ENCODE measurements around the gene DDX41. TPM values are rescaled to one million over a fixed set of nuclear protein-coding genes. Genes with fewer than 3 reads are reported as not detected.

Gene DDX41
- polyA plus RNA-seq, 3 donors = 44.9 to 178 (median 70.3) TPM

- no peak overlapping the region for H3K9ac ChIP-seq (ENCODE audit: insufficient read depth, low read length, poor library complexity, severe bottlenecking)
- H3K27me3 ChIP-seq (ENCODE audit: control insufficient read depth in 2 of 2, insufficient read depth in 2 of 2, low read length in 2 of 2) = peaks cover 0 to 6% of the 10 kb centered on the region in 2 donors
- Mint-ChIP-seq H3K4me3 (no peak overlapping the region), H3K27me3 (ENCODE audit: low read depth in 3 of 3) (peaks cover 24 to 38% (median 25%) of the 10 kb centered on the region in 3 donors), H3K36me3 (peaks cover 2 to 6% of the 10 kb centered on the region in 2 donors), H3K4me1 (peaks cover 28% of the 10 kb centered on the region), H3K27ac (no peak overlapping the region), H3K9me3 (peaks cover 0 to 4% (median 2%) of the 10 kb centered on the region in 7 donors)
- TF ChIP-seq CTCF (IDR thresholded peaks at IDR 0.05) = no peak
- no peaks in the 10 kb centered on the region for H3K9me3 ChIP-seq (replicated peaks in 1 of 2; ENCODE audit: control insufficient read depth in 1 of 2, insufficient read depth in 1 of 2, low read length in 2 of 2)
- H3K36me3 ChIP-seq (replicated peaks in 1 of 2; ENCODE audit: control insufficient read depth in 1 of 2, insufficient read depth in 2 of 2, low read length in 2 of 2) = no peaks in the 10 kb centered on the region
- DNase-seq = no peak
- H2AFZ ChIP-seq (ENCODE audit: insufficient read depth, low read depth, low read length, poor library complexity, severe bottlenecking) = no peak overlapping the region
- no peaks in the 10 kb centered on the region for H3K79me2 ChIP-seq (ENCODE audit: insufficient read depth, low read length)
- H3K27ac ChIP-seq (ENCODE audit: low read depth in 1 of 2, low read length in 2 of 2) = no peak overlapping the region
- H4K20me1 ChIP-seq (ENCODE audit: insufficient read depth, low read length) = no peaks in the 10 kb centered on the region
- H3K4me3 ChIP-seq (replicated peaks in 1 of 3; ENCODE audit: low read depth in 2 of 3, low read length in 3 of 3) = no peak overlapping the region
- intact Hi-C loops (cut with micrococcal nuclease) = no loop called here
- no peak overlapping the region for H3K4me2 ChIP-seq (replicated peaks; ENCODE audit: extremely low read depth, low read length, poor library complexity, severe bottlenecking)
- WGBS (ENCODE audit: insufficient coverage) = 100% methylated on average over 5 of the region's 11 CpGs
- H3K4me1 ChIP-seq (ENCODE audit: control insufficient read depth in 1 of 2, insufficient read depth in 2 of 2, low read length in 2 of 2) = peaks cover 23 to 26% of the 10 kb centered on the region in 2 donors
Measured at GRCh38 chr5:177465044-177465443, 51.7 kb downstream of the DDX41 start.

- H3K27ac ChIP-seq (ENCODE audit: low read depth in 1 of 2, low read length in 2 of 2) = no peak overlapping the region
- DNase-seq = peak; percentile 77 to 90 (median 87)
- no peaks in the 10 kb centered on the region for H3K9me3 ChIP-seq (replicated peaks in 1 of 2; ENCODE audit: control insufficient read depth in 1 of 2, insufficient read depth in 1 of 2, low read length in 2 of 2)
- H3K27me3 Mint-ChIP-seq (ENCODE audit: low read depth in 3 of 3) = peaks cover 7 to 20% (median 12%) of the 10 kb centered on the region in 3 donors
- intact Hi-C loops (cut with micrococcal nuclease) = no loop called here
- H3K4me3 ChIP-seq (replicated peaks in 1 of 3; ENCODE audit: low read depth in 2 of 3, low read length in 3 of 3) = peak overlapping the region in 1 of 3 experiments; percentile 45
- peaks cover 2 to 6% of the 10 kb centered on the region in 2 donors for H3K36me3 Mint-ChIP-seq
- peaks cover 0 to 6% (median 2%) of the 10 kb centered on the region in 7 donors for H3K9me3 Mint-ChIP-seq
- H3K4me1 Mint-ChIP-seq = peaks cover 31% of the 10 kb centered on the region
- H3K9ac ChIP-seq (ENCODE audit: insufficient read depth, low read length, poor library complexity, severe bottlenecking) = peak overlapping the region; percentile 12
- peak overlapping the region; percentile 65 to 86 for H3K4me3 Mint-ChIP-seq
- H2AFZ ChIP-seq (ENCODE audit: insufficient read depth, low read depth, low read length, poor library complexity, severe bottlenecking) = peak overlapping the region; percentile 22
- H3K79me2 ChIP-seq (ENCODE audit: insufficient read depth, low read length) = no peaks in the 10 kb centered on the region
- H3K4me1 ChIP-seq (ENCODE audit: control insufficient read depth in 1 of 2, insufficient read depth in 2 of 2, low read length in 2 of 2) = peaks cover 27 to 29% of the 10 kb centered on the region in 2 donors
- H4K20me1 ChIP-seq (ENCODE audit: insufficient read depth, low read length) = peaks cover 2% of the 10 kb centered on the region
- no peaks in the 10 kb centered on the region for H3K27me3 ChIP-seq (ENCODE audit: control insufficient read depth in 2 of 2, insufficient read depth in 2 of 2, low read length in 2 of 2)
- peak overlapping the region; percentile 59 for H3K4me2 ChIP-seq (replicated peaks; ENCODE audit: extremely low read depth, low read length, poor library complexity, severe bottlenecking)
- H3K27ac Mint-ChIP-seq = peak overlapping the region; percentile 76 to 94 (median 87)
- TF ChIP-seq CTCF (IDR thresholded peaks at IDR 0.05) = no peak
- WGBS (ENCODE audit: insufficient coverage) = 29% methylated on average over 21 of the region's 27 CpGs
- no peaks in the 10 kb centered on the region for H3K36me3 ChIP-seq (replicated peaks in 1 of 2; ENCODE audit: control insufficient read depth in 1 of 2, insufficient read depth in 2 of 2, low read length in 2 of 2)
Measured at GRCh38 chr5:177462021-177462670, 54.6 kb downstream of the DDX41 start.

Other genes starting within 250 kb of the DDX41 start
- 100 to 1,000 TPM in 1 of 3 donors, 10 to 100 TPM in 2; 74.3 to 465 (median 94.4) TPM for gene RAB24, start 213.2 kb downstream of the DDX41 start, polyA plus RNA-seq
- 100 to 1,000 TPM; 264 to 510 (median 490) TPM for gene PRELID1, start 213.2 kb downstream of the DDX41 start, polyA plus RNA-seq
- 10 to 100 TPM; 21.5 to 61.9 (median 25.5) TPM for gene MXD3, start 205.1 kb downstream of the DDX41 start, polyA plus RNA-seq
- 100 to 1,000 TPM; 148 to 275 (median 259) TPM for gene LMAN2, start 165.3 kb downstream of the DDX41 start, polyA plus RNA-seq
- 100 to 1,000 TPM in 1 of 3 donors, 10 to 100 TPM in 2; 35.4 to 186 (median 43.5) TPM for gene RGS14, start 159.0 kb downstream of the DDX41 start, polyA plus RNA-seq
- gene SLC34A1, start 132.5 kb downstream of the DDX41 start, polyA plus RNA-seq = not detected
- not detected for gene PFN3, start 116.3 kb downstream of the DDX41 start, polyA plus RNA-seq
- gene F12, start 107.4 kb downstream of the DDX41 start, polyA plus RNA-seq = 1 to 10 TPM; 1.4 to 5.5 (median 1.5) TPM
- 100 to 1,000 TPM in 1 of 3 donors, 10 to 100 TPM in 2; 41.6 to 101 (median 63.4) TPM for gene GRK6, start 90.3 kb downstream of the DDX41 start, polyA plus RNA-seq
- 10 to 100 TPM in 1 of 3 donors, 1 to 10 TPM in 2; 1.8 to 17.4 (median 2.1) TPM for gene PRR7, start 70.1 kb downstream of the DDX41 start, polyA plus RNA-seq
- gene DBN1, start 43.3 kb downstream of the DDX41 start, polyA plus RNA-seq = 1 to 10 TPM in 1 of 3 donors, under 1 TPM in 2; 0.71 to 1.6 (median 0.73) TPM
- 100 to 1,000 TPM in 1 of 3 donors, 10 to 100 TPM in 2; 21.6 to 126 (median 27.2) TPM for gene PDLIM7, start 19.4 kb downstream of the DDX41 start, polyA plus RNA-seq
- 100 to 1,000 TPM in 1 of 3 donors, 10 to 100 TPM in 2; 62.8 to 196 (median 98.3) TPM for gene DOK3, start 7.1 kb downstream of the DDX41 start, polyA plus RNA-seq
- 100 to 1,000 TPM in 1 of 3 donors, 1 to 10 TPM in 2; 1.6 to 216 (median 1.9) TPM for gene FAM193B, start 37.6 kb upstream of the DDX41 start, polyA plus RNA-seq
- 100 to 1,000 TPM in 2 of 3 donors, 10 to 100 TPM in 1; 98.2 to 150 (median 136) TPM for gene TMED9, start 75.2 kb upstream of the DDX41 start, polyA plus RNA-seq
- gene B4GALT7, start 83.2 kb upstream of the DDX41 start, polyA plus RNA-seq = 10 to 100 TPM; 15.6 to 21.7 (median 18.8) TPM

Measured in CD14-positive monocyte (primary cell).